ENCODE measurements around the gene HSBP1. TPM values are rescaled to one million over a fixed set of nuclear protein-coding genes. Genes with fewer than 3 reads are reported as not detected.

Gene HSBP1
- polyA plus RNA-seq, 2 of the 4 experiments (the other 2 are of a cell fraction): 190 to 280 TPM

DNA sequence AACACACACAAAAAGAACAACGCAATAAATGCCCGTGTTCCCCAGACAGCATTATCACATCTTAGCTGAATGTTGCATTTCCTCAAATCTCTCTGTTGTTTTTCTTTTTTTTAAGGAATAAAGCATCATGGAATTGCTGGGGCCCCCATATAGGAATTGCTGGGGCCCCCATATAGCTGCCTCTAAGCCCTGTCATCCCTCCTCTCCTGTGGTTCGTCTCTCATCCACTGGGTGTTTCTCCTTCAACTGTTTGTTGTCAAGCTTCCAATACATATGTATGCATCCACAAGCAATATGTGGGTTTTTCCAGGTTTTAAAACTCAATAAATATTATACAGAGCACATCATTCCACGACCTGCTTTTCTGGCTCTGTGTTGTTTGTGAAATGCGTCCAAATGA lies 43.2 kb downstream of the HSBP1 start:
- no peak overlapping the region for H3K4me3 ChIP-seq
- 38% methylated on average over 5 of the region's 5 CpGs for WGBS (ENCODE audit: missing lambda C conversion rate)
- H3K9me3 ChIP-seq: no peaks in the 10 kb centered on the region
- no peak overlapping the region for H3K4me2 ChIP-seq
- FAIRE-seq (no peak), ATAC-seq (no peak), DNase-seq (ENCODE audit: low read depth in 1 of 2, low spot score in 1 of 2) (no peak)
- H3K27ac ChIP-seq: no peak overlapping the region
- TF ChIP-seq RCOR1 (IDR thresholded peaks at IDR 0.05; ENCODE audit: low read depth, low read length): no peak
- TF ChIP-seq, protein P1, sequence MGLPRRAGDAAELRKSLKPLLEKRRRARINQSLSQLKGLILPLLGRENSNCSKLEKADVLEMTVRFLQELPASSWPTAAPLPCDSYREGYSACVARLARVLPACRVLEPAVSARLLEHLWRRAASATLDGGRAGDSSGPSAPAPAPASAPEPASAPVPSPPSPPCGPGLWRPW (IDR thresholded peaks at IDR 0.05): no peak
- TF ChIP-seq CBX2 (IDR thresholded peaks at IDR 0.05; ENCODE audit: borderline replicate concordance, low read depth): no peak
- no peak for TF ChIP-seq ZFP36 (IDR thresholded peaks at IDR 0.05; ENCODE audit: borderline replicate concordance, partially characterized antibody)
- TF ChIP-seq CEBPB (IDR thresholded peaks at IDR 0.05): no peak
- TF ChIP-seq EP300 (IDR thresholded peaks at IDR 0.05): no peak
- no peak for TF ChIP-seq KDM1A (IDR thresholded peaks at IDR 0.05; ENCODE audit: low read depth)
- TF ChIP-seq MAFK (IDR thresholded peaks at IDR 0.05; ENCODE audit: partially characterized antibody): no peak
- TF ChIP-seq MYC (IDR thresholded peaks at IDR 0.05; ENCODE audit: borderline replicate concordance, low read length): no peak
- TF ChIP-seq PHF8 (IDR thresholded peaks at IDR 0.05; ENCODE audit: borderline replicate concordance, low read depth): no peak
- TF ChIP-seq, protein P2, sequence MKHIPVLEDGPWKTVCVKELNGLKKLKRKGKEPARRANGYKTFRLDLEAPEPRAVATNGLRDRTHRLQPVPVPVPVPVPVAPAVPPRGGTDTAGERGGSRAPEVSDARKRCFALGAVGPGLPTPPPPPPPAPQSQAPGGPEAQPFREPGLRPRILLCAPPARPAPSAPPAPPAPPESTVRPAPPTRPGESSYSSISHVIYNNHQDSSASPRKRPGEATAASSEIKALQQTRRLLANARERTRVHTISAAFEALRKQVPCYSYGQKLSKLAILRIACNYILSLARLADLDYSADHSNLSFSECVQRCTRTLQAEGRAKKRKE (CRISPR knock-in tag; IDR thresholded peaks at IDR 0.05; ENCODE audit: low read depth): no peak
- no peak for TF ChIP-seq NPAS2 (CRISPR knock-in tag; IDR thresholded peaks at IDR 0.05; ENCODE audit: borderline replicate concordance)
- TF ChIP-seq, protein P3, sequence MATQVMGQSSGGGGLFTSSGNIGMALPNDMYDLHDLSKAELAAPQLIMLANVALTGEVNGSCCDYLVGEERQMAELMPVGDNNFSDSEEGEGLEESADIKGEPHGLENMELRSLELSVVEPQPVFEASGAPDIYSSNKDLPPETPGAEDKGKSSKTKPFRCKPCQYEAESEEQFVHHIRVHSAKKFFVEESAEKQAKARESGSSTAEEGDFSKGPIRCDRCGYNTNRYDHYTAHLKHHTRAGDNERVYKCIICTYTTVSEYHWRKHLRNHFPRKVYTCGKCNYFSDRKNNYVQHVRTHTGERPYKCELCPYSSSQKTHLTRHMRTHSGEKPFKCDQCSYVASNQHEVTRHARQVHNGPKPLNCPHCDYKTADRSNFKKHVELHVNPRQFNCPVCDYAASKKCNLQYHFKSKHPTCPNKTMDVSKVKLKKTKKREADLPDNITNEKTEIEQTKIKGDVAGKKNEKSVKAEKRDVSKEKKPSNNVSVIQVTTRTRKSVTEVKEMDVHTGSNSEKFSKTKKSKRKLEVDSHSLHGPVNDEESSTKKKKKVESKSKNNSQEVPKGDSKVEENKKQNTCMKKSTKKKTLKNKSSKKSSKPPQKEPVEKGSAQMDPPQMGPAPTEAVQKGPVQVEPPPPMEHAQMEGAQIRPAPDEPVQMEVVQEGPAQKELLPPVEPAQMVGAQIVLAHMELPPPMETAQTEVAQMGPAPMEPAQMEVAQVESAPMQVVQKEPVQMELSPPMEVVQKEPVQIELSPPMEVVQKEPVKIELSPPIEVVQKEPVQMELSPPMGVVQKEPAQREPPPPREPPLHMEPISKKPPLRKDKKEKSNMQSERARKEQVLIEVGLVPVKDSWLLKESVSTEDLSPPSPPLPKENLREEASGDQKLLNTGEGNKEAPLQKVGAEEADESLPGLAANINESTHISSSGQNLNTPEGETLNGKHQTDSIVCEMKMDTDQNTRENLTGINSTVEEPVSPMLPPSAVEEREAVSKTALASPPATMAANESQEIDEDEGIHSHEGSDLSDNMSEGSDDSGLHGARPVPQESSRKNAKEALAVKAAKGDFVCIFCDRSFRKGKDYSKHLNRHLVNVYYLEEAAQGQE (IDR thresholded peaks at IDR 0.05): no peak
- CTCF ChIA-PET: interaction anchor here (0.7 to 4.5 kb wide), 2 partner anchors 10 to 25 kb away, joined by 3 to 23 read pairs; no protein-coding TSS in a partner anchor
- no peaks in the 10 kb centered on the region for H3K4me1 ChIP-seq
- POLR2A ChIA-PET: no interaction called here

DNA sequence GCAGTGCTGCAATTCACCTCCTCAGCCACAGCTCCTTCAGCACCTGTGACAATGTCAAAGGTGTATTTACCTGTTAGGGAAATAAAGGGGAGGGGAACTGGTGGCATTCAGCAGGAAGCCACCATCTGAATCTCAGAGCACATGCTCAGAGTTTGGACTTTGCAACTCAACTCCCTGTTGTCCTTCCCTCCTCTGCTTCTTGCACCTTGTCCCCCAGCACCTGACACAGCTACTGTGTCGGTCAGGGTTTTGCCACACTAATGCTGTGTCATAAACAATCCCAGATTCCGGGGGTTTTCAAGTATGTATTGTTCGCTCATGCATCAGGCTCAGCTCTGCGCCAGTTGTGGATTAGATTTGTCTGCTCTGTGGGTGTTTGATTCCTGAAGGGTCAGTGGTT lies 43.7 kb downstream of the HSBP1 start:
- FAIRE-seq: no peak
- H3K9me3 ChIP-seq: no peaks in the 10 kb centered on the region
- DNase-seq (ENCODE audit: low read depth in 1 of 2, low spot score in 1 of 2): no peak
- 52% methylated on average over 4 of the region's 4 CpGs for WGBS (ENCODE audit: missing lambda C conversion rate)
- ChIA-PET CTCF (interaction anchor here (0.7 to 4.5 kb wide), 3 partner anchors 9 to 26 kb away, joined by 3 to 23 read pairs (median 3); no protein-coding TSS in a partner anchor), POLR2A (no interaction called here)
- no peak overlapping the region for H3K4me3 ChIP-seq
- H3K4me2 ChIP-seq: no peak overlapping the region
- H3K27ac ChIP-seq: no peak overlapping the region
- H3K4me1 ChIP-seq: no peaks in the 10 kb centered on the region
- TF ChIP-seq CHD4 (IDR thresholded peaks at IDR 0.05; ENCODE audit: borderline replicate concordance): no peak
- no peak for ATAC-seq

DNA sequence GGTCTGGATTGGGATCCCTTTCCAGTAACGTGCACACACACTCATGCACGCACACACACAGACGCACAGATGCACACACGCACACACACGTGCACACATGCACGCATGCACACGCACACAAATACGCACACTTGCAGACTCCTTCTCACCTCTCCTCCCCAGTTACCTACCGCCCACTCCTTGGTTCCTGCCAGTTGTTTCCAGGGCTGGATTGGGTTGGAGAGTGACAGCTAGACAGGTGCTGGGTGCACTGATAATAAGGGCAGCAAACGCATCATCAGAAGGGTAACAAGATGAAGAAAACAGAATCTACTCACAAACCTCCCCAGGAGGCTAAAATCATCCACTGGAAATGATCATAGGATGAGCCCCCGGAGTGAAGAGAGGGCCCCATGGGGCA lies 45.0 kb downstream of the HSBP1 start:
- ATAC-seq (no peak), DNase-seq (ENCODE audit: low read depth in 1 of 2, low spot score in 1 of 2) (no peak), FAIRE-seq (no peak)
- Histone ChIP-seq H3K4me2 (no peak overlapping the region), H3K4me1 (no peaks in the 10 kb centered on the region), H3K27ac (no peak overlapping the region), H3K4me3 (no peak overlapping the region), H3K9me3 (no peaks in the 10 kb centered on the region)
- ChIA-PET POLR2A (no interaction called here), CTCF (interaction anchor here (0.8 to 4.5 kb wide), 4 partner anchors 11 to 27 kb away, joined by 3 to 23 read pairs (median 4); no protein-coding TSS in a partner anchor)
- 67% methylated on average over 11 of the region's 11 CpGs for WGBS (ENCODE audit: missing lambda C conversion rate)
- TF ChIP-seq EHF (CRISPR knock-in tag; IDR thresholded peaks at IDR 0.05): no peak
- no peak for TF ChIP-seq EP300 (IDR thresholded peaks at IDR 0.05)
- no peak for TF ChIP-seq CHD4 (IDR thresholded peaks at IDR 0.05; ENCODE audit: borderline replicate concordance)
- no peak for TF ChIP-seq RARB (CRISPR knock-in tag; IDR thresholded peaks at IDR 0.05)
- no peak for TF ChIP-seq SREBF2 (IDR thresholded peaks at IDR 0.05)
- no peak for TF ChIP-seq RFX5 (IDR thresholded peaks at IDR 0.05)
- TF ChIP-seq, protein P1 (IDR thresholded peaks at IDR 0.05): no peak
- no peak for TF ChIP-seq KDM1A (IDR thresholded peaks at IDR 0.05; ENCODE audit: low read depth)
- TF ChIP-seq, protein P4, sequence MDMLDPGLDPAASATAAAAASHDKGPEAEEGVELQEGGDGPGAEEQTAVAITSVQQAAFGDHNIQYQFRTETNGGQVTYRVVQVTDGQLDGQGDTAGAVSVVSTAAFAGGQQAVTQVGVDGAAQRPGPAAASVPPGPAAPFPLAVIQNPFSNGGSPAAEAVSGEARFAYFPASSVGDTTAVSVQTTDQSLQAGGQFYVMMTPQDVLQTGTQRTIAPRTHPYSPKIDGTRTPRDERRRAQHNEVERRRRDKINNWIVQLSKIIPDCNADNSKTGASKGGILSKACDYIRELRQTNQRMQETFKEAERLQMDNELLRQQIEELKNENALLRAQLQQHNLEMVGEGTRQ (IDR thresholded peaks at IDR 0.05): no peak
- TF ChIP-seq POLR2AphosphoS2 (conservative IDR thresholded peaks at IDR 0.05; ENCODE audit: low read length): no peak
- TF ChIP-seq TFCP2L1 (CRISPR knock-in tag; IDR thresholded peaks at IDR 0.05): no peak
- no peak for TF ChIP-seq CHD2 (IDR thresholded peaks at IDR 0.05; ENCODE audit: low read length, partially characterized antibody)
- TF ChIP-seq, protein P2 (CRISPR knock-in tag; IDR thresholded peaks at IDR 0.05; ENCODE audit: low read depth): no peak
